T1000 (cell line): ENCODE measurements around the gene NTRK3.

Experiments used
- DNase-seq: peaks from one replicate; lab custom pipeline; 2025; ENCODE audit warnings: mixed read lengths; lab: John Stamatoyannopoulos, UW

Gene NTRK3

DNA sequence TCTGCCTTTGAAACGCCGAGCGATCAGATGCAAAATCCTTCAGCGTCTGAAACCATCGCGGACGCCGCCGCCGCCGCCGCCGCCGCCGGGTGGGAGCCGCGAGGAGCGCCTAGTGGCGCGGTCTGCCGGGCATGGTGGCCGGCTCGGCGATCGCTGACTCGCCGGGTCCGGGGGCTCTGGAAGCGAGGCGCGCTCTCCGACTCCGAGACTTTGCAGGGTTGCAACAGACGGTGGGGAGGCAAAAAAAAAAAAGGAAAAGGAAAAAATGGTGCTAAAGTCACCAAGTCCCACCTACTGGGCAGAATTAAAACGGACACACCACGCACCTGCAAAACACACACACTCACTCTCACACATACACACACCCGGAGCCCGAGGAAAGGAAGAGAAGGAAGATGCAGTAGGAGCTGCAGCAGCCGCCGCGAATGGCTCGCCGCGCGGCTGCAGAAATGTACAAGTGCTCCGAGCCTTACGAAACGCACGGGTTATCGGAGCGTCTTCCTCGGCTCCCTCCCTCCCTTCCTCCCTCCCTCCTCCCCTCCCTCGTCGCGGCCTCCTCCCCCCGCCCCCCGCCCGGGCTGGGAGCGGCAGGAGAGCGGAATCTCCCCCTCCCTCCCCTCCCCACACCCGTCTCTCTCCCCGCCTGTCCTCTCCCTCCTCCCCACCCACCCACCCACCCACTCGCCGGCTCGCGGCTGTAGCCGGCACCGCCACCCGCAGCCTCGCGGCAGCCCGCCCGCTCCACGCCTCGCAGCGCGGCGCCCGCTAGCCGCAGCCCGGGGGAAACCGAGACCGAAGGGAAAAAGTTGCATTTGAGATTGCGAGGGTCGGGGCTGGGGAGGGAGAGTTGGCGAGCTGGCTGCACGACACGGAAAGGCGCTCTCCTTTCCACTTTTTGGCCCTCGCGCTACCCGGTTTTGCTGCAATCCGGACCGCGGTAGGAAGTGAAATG lies at the start of gene NTRK3:
Gene NTRK3 (minus strand): TSS at position 461 of the 952 bp plus-strand sequence. CDS start 586 bp downstream, outside the sequence.
- DNase-seq, result peak; percentile 28

- no peak for DNase-seq
Observed at GRCh38 chr15:88303395-88303794, 46.9 kb upstream of the NTRK3 start.

GRCh38 chr15:88302373-88302772 lies 45.8 kb upstream of the NTRK3 start:
- DNase-seq, result no peak

DNA sequence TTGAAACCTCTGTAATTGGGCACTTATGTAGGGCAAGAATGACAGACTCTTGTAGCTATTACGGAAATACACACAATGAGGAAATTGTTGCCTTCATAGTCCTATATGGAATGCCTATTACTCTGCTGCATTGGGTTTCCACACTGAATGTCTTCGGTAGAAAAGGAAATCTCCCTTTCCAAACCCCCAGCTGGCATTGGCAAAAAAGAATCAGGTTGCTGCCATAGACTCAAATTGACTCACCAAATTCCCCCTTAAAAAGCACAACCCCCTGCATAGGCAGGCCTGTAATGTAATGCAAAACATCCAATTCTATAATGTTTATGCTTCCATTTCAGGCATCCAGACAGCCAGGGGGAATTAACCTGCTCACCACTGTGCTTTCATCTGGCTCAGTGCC lies 44.8 kb upstream of the NTRK3 start:
- no peak for DNase-seq

- DNase-seq, result no peak
Observed at GRCh38 chr15:88300861-88301260, 44.3 kb upstream of the NTRK3 start.

GRCh38 chr15:88300089-88300488 lies 43.5 kb upstream of the NTRK3 start:
- DNase-seq, result no peak

DNA sequence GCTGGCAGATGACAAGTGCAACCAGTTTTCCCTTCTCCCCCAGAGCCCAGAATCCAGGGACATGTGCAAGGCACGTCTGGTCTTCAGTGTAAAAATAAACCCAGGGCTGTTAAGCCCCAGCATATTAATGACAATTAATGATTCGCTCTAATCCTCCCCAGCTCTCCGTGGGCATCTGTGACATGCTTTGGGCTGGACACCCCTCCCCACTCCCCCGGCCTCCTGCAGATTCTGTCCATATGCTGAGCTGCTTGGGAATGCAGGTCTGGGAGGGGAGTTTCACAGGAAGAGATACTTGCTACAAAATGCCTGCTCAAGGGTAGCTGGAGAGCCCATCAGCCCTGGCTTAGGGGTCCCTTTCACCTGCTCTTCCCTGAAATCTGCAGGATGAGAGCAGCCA lies 43.0 kb upstream of the NTRK3 start:
- DNase-seq, result no peak

- DNase-seq, result no peak
Observed at GRCh38 chr15:88288661-88289060, 32.1 kb upstream of the NTRK3 start.

- no peak for DNase-seq
Observed at GRCh38 chr15:88288206-88288605, 31.7 kb upstream of the NTRK3 start.

GRCh38 chr15:88284318-88284998 lies 27.9 kb upstream of the NTRK3 start:
- no peak for DNase-seq

DNA sequence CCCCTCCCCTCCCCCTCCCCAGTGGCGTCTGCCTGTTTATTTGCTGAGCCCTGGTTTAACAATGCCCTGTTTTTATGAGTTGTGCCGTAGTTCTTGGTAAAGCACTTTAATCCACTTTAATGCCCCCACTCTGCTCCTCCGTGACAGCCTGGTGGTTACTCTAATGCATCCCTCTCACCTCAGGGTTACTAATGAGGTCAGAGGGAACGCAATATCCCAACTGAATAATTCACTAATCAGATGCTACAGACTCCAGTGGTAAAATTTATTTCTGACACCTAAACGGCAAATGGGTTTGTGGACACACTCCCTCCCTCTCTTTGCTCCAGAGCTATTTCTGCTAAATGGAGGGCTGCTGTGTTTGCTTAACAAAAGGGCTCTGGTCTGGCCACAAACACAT lies 26.1 kb upstream of the NTRK3 start:
- DNase-seq, result no peak

DNA sequence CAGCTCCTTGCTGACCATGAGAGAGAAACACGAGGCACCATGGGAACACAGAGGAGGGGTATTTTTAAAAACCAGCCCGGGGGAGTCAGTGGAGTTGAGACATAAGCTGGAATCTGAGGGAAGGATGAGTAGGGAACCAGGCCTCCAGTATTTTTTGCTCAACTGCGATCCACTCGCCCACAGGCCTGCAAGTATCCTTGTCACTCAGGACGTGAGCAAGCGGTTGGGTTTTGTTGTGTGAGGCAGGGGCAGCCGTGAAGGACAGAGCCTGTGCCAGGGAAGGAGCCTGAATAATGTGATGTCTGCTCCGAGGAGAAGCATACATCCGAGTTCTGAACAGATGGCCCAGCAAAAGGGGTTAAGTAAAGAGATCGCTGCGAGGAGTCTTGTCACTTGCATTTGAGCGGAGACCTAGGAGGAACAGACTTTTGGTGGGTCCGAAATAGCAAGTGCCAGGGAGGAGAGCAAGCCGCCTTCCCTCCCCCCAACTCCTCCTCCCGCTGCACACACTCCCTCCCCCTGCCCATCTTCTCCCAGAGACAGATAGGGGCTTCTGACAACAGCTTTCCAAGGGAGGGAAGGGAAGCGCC lies 20.4 kb upstream of the NTRK3 start:
- DNase-seq, result no peak

DNA sequence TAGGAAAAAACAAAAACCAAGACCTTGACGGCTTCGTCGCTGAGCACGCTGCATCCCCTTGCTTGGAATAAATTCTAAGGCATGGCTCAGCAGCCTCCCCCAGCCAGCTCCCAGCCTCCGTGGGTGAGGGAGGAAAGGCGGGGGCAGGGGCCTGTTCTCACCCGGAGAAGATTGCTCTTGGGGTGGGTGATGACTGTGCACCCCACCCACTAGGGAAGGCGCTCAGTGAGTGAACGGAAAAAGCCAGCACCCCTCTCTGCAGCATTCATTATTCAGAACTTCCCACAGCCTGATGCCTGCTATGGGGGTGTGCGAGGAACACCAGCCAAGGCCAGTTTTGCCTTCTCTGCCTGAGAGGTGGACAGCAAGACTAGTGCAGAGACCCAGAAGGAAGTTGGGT lies 19.3 kb upstream of the NTRK3 start:
- DNase-seq, result no peak

- peak; percentile 44 for DNase-seq
Observed at GRCh38 chr15:88274553-88275460, 18.3 kb upstream of the NTRK3 start.

- DNase-seq, result no peak
Observed at GRCh38 chr15:88272421-88272820, 15.9 kb upstream of the NTRK3 start.

DNA sequence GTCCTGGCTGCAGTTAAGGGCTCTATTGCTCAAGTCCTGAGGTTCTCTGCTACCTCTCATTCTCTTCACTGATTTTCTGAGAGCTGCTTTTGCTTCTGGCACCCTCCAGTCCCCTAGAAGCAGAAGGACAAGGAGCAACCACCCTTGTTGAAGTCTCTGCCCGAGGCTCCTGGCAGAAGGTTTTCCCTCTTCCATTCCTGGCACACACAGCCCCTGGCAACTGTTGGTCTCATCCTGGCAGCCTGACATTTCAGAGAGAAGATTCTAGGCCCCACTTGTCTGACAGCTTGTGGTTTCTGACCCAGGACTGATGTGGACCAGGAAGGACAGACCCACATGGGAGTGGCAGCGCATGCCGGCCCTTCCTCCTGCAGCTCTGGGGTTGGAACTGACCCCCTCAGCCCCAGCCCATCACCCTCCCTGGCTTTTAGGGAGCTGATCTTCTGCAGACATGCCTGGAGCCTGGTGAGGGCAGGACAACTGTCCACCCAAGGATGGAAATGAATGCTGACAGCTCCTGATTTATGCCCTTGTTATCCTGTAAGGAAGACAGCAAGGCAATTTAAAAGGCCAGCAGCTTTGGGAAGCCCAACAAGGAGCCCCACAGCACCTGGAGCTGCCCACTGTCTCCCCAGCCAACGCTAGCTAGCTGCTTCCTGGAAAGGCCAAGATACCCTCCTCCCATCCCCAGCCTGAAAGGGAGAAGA lies 13.0 kb upstream of the NTRK3 start:
- DNase-seq, result no peak

DNA sequence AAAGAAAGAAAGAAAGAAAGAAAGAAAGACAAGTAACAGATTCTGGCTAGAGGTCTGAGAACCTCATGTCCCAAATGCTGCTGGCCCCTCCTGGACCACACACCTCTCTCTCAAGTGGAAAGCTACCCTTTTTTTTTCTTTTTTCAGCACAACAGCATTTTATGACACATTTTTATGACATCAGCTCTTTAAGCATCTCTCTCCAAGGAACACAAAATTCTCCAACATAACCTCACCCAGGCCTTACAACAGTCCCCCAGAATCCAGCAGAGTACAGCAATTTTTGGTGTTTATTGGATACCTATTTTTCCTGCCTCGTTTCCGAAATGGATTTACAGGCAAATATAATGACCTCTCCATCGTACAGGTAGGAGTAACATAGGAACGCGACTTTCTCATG lies 11.2 kb upstream of the NTRK3 start:
- no peak for DNase-seq

GRCh38 chr15:88266170-88266569 lies 9.6 kb upstream of the NTRK3 start:
- DNase-seq, result no peak

- no peak for DNase-seq
Observed at GRCh38 chr15:88264622-88265021, 8.1 kb upstream of the NTRK3 start.

DNA sequence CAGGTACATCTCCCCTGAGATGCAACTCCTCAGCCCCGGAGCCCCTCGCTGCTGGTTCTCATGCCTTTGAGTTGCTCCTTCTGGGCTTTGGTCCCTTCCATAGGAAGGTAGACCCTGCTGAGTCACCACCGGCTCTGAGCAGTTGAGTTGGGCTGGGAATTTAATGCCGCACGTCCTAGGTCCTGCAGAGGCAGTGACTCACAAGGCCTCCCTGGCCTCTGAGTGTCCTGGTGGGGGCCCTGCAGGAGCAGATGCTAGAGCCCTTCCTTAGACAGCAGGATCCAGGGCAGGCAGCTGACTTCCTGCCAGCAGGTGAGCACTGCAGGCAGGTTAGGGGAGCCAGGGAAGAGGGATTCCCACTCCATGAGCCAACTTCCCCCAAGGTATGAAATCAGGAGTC lies 5.5 kb upstream of the NTRK3 start:
- DNase-seq, result no peak

- no peak for DNase-seq
Observed at GRCh38 chr15:88258093-88258641, 1.6 kb upstream of the NTRK3 start.
